Measurements from ENCODE around the gene STPG4. TPM values are rescaled to one million over a fixed set of nuclear protein-coding genes. Genes with fewer than 3 reads are reported as not detected.

The STPG4 gene
- total and polyA plus RNA-seq, 10 donors, result 0.19 to 2.2 (median 0.89) TPM; not detected in 3

GRCh38 chr2:47093626-47094025 is 61.5 kb downstream of the STPG4 start:
- Histone ChIP-seq H3K4me3 (no peak overlapping the region), H3K27ac (no peak overlapping the region), H3K4me1 (peaks cover 4 to 30% (median 21%) of the 10 kb centered on the region in 6 donors), H3K36me3 (no peaks in the 10 kb centered on the region), H3K27me3 (replicated peaks in 1 of 7) (no peaks in the 10 kb centered on the region), H3K9me3 (no peaks in the 10 kb centered on the region)
- intact Hi-C loops (cut with DNase I; ENCODE audit: low total_unique reads), result no loop called here
- DNase-seq, result peak; percentile 31
- TF ChIP-seq POLR2AphosphoS5 (IDR thresholded peaks at IDR 0.05), result no peak
- TF ChIP-seq CTCF (IDR thresholded peaks at IDR 0.05 in 8 of 11, conservative IDR thresholded peaks at IDR 0.05 in 3 of 11), result no peak
- TF ChIP-seq POLR2A (IDR thresholded peaks at IDR 0.05), result no peak
- 93 to 96% (median 95%) methylated on average over 8 of the region's 8 CpGs for WGBS, 5 donors

DNA sequence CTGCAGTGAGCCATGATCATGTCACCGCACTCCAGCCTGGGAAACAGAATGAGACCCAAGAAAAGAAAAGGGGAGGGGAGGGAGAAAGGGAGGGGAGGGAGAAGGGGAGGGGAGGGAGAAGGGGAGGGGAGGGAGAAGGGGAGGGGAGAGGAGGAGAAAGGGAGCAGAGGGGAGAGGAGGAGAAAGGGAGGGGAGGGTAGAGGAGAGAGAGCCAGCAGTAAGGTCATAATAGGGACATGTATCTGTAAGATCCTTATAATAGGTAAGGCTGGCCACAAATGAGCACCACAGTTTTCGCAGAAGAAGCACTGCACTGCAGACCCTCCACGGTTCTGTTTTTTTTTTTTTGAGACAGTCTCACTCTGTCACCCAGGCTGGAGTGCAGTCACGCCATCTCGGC is 62.6 kb downstream of the STPG4 start:
- Histone ChIP-seq H3K4me3 (no peak overlapping the region), H3K4me1 (peaks cover 8 to 41% (median 30%) of the 10 kb centered on the region in 6 donors), H3K9me3 (no peaks in the 10 kb centered on the region), H3K36me3 (no peaks in the 10 kb centered on the region), H3K27me3 (replicated peaks in 1 of 7) (no peaks in the 10 kb centered on the region), H3K27ac (no peak overlapping the region)
- DNase-seq, result peak; percentile 32
- TF ChIP-seq CTCF (IDR thresholded peaks at IDR 0.05 in 8 of 11, conservative IDR thresholded peaks at IDR 0.05 in 3 of 11) (no peak), POLR2A (IDR thresholded peaks at IDR 0.05) (no peak)
- WGBS, 5 donors, result 84 to 94% (median 91%) methylated on average over 5 of the region's 5 CpGs
- intact Hi-C loops (cut with DNase I; ENCODE audit: low total_unique reads), result no loop called here

- DNase-seq, result no peak
- intact Hi-C loops (cut with DNase I; ENCODE audit: low total_unique reads), result no loop called here
- Histone ChIP-seq H3K27me3 (replicated peaks in 1 of 7) (no peaks in the 10 kb centered on the region), H3K9me3 (no peaks in the 10 kb centered on the region), H3K4me3 (no peak overlapping the region), H3K36me3 (no peaks in the 10 kb centered on the region), H3K27ac (peak overlapping the region in 1 of 8 donors; percentile 78), H3K4me1 (peaks cover 12 to 54% (median 41%) of the 10 kb centered on the region in 6 donors)
- TF ChIP-seq CTCF (IDR thresholded peaks at IDR 0.05 in 8 of 11, conservative IDR thresholded peaks at IDR 0.05 in 3 of 11) (no peak), POLR2AphosphoS5 (IDR thresholded peaks at IDR 0.05) (no peak), POLR2A (IDR thresholded peaks at IDR 0.05) (no peak)
- WGBS, 5 donors, result 44 to 72% (median 58%) methylated on average over 2 of the region's 2 CpGs
Observed at GRCh38 chr2:47091118-47091517, 64.0 kb downstream of the STPG4 start.

DNA sequence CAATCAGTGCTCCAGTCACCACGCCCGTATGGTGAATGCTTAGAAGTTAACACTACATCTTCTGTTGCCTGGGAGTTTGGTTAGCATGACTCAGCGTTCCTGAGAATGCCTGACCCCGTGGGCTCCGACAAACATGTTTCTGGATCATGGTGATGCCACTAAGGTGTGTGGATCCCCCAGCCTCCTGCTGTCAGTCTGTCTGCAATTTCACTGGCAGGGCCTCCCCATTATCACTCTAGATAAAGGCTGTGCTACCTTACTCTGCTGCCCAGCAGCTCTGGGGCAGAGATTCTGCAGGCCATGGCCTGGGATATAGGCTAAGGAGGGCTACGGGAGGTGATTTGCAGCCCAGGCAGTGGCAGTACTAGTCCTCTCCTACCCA is 66.0 kb downstream of the STPG4 start:
- Histone ChIP-seq H3K36me3 (no peaks in the 10 kb centered on the region), H3K4me1 (peaks cover 16 to 71% (median 57%) of the 10 kb centered on the region in 6 donors), H3K27me3 (replicated peaks in 1 of 7) (no peaks in the 10 kb centered on the region), H3K27ac (peak overlapping the region in 7 of 8 donors; percentile 11 to 78 (median 68)), H3K9me3 (no peaks in the 10 kb centered on the region), H3K4me3 (no peak overlapping the region)
- no peak for TF ChIP-seq POLR2A (IDR thresholded peaks at IDR 0.05)
- TF ChIP-seq POLR2AphosphoS5 (IDR thresholded peaks at IDR 0.05), result no peak
- TF ChIP-seq CTCF (IDR thresholded peaks at IDR 0.05 in 8 of 11, conservative IDR thresholded peaks at IDR 0.05 in 3 of 11), result no peak
- WGBS, 5 donors, result 54 to 75% (median 67%) methylated on average over 6 of the region's 6 CpGs
- intact Hi-C loops (cut with DNase I; ENCODE audit: low total_unique reads), result no loop called here
- peak; percentile 32 for DNase-seq

Data from spleen (tissue), 11 donors.